ENCODE data around the gene DNAJC5. TPM values are rescaled to one million over a fixed set of nuclear protein-coding genes. Genes with fewer than 3 reads are reported as not detected.

DNAJC5 gene
- total and polyA plus RNA-seq, 8 donors, result 23.1 to 60.1 (median 38.1) TPM

GRCh38 chr20:63932606-63933160 lies 37.8 kb downstream of the DNAJC5 start:
- WGBS, 5 donors, result 88 to 93% (median 91%) methylated on average over 11 to 17 of the region's 17 CpGs
- TF ChIP-seq EP300 (IDR thresholded peaks at IDR 0.05), result no peak
- TF ChIP-seq POLR2A (IDR thresholded peaks at IDR 0.05), result no peak
- TF ChIP-seq POLR2AphosphoS5 (IDR thresholded peaks at IDR 0.05), result no peak
- TF ChIP-seq CTCF (IDR thresholded peaks at IDR 0.05), result no peak
- intact Hi-C loops (cut with DNase I; ENCODE audit: low total_unique reads), result no loop called here
- H3K27ac ChIP-seq, result no peak overlapping the region
- no peak for DNase-seq
- no peak overlapping the region for H3K4me3 ChIP-seq
- H3K36me3 ChIP-seq, result peaks cover 69 to 98% (median 92%) of the 10 kb centered on the region in 4 donors
- H3K27me3 ChIP-seq, result no peaks in the 10 kb centered on the region
- H3K9me3 ChIP-seq, result no peaks in the 10 kb centered on the region
- H3K4me1 ChIP-seq, result peaks cover 6 to 23% (median 15%) of the 10 kb centered on the region in 4 donors

- 51 to 91% (median 84%) methylated on average over 3 to 5 of the region's 5 CpGs for WGBS, 5 donors
- Histone ChIP-seq H3K4me3 (no peak overlapping the region), H3K36me3 (peaks cover 61 to 98% (median 89%) of the 10 kb centered on the region in 4 donors), H3K9me3 (no peaks in the 10 kb centered on the region), H3K27ac (no peak overlapping the region), H3K4me1 (peaks cover 6 to 32% (median 20%) of the 10 kb centered on the region in 4 donors), H3K27me3 (no peaks in the 10 kb centered on the region)
- TF ChIP-seq EP300 (IDR thresholded peaks at IDR 0.05) (no peak), POLR2A (IDR thresholded peaks at IDR 0.05) (no peak), POLR2AphosphoS5 (IDR thresholded peaks at IDR 0.05) (no peak), CTCF (IDR thresholded peaks at IDR 0.05) (no peak)
- intact Hi-C loops (cut with DNase I; ENCODE audit: low total_unique reads), result no loop called here
- no peak for DNase-seq
Observed at GRCh38 chr20:63933646-63934045, 38.7 kb downstream of the DNAJC5 start.

GRCh38 chr20:63934271-63935068 lies 39.5 kb downstream of the DNAJC5 start:
- Histone ChIP-seq H3K4me3 (no peak overlapping the region), H3K4me1 (peaks cover 6 to 36% (median 24%) of the 10 kb centered on the region in 4 donors), H3K36me3 (peaks cover 52 to 98% (median 89%) of the 10 kb centered on the region in 4 donors), H3K27ac (no peak overlapping the region), H3K27me3 (no peaks in the 10 kb centered on the region), H3K9me3 (no peaks in the 10 kb centered on the region)
- WGBS, 5 donors, result 84 to 88% (median 84%) methylated on average over 37 of the region's 37 CpGs
- peak in 1 of 7 experiments; percentile 16 for TF ChIP-seq CTCF (IDR thresholded peaks at IDR 0.05)
- TF ChIP-seq EP300 (IDR thresholded peaks at IDR 0.05), result no peak
- TF ChIP-seq POLR2A (IDR thresholded peaks at IDR 0.05), result no peak
- no peak for TF ChIP-seq POLR2AphosphoS5 (IDR thresholded peaks at IDR 0.05)
- no peak for DNase-seq
- intact Hi-C loops (cut with DNase I; ENCODE audit: low total_unique reads), result no loop called here

GRCh38 chr20:63935447-63935846 lies 40.5 kb downstream of the DNAJC5 start:
- Histone ChIP-seq H3K9me3 (no peaks in the 10 kb centered on the region), H3K27ac (no peak overlapping the region), H3K27me3 (no peaks in the 10 kb centered on the region), H3K36me3 (peaks cover 50 to 98% (median 89%) of the 10 kb centered on the region in 4 donors), H3K4me1 (peaks cover 6 to 39% (median 22%) of the 10 kb centered on the region in 4 donors), H3K4me3 (no peak overlapping the region)
- intact Hi-C loops (cut with DNase I; ENCODE audit: low total_unique reads), result no loop called here
- TF ChIP-seq CTCF (IDR thresholded peaks at IDR 0.05), result no peak
- TF ChIP-seq POLR2AphosphoS5 (IDR thresholded peaks at IDR 0.05), result no peak
- TF ChIP-seq EP300 (IDR thresholded peaks at IDR 0.05), result no peak
- no peak for TF ChIP-seq POLR2A (IDR thresholded peaks at IDR 0.05)
- 91 to 98% (median 92%) methylated on average over 8 to 9 of the region's 9 CpGs for WGBS, 5 donors
- no peak for DNase-seq
